GM21526 (cell line): ENCODE measurements around the gene MEST.
"Not testable (repeated sequence)": the region's sequence is repeated elsewhere in the genome, so short reads cannot be mapped to it uniquely, and the experiment has no call there.

ENCODE experiments used
- ATAC-seq: cut with Tn5 transposase; IDR thresholded peaks from one replicate; pipeline ENCODE4 v1.9.1; 2021; ENCODE audit warnings: moderate library complexity; ENCODE audit not compliant: unreplicated experiment, low FRiP score

The MEST gene

GRCh38 chr7:130515315-130516040, 23.6 kb downstream of the MEST start:
- ATAC-seq = no peak

- no peak for ATAC-seq
Observed at GRCh38 chr7:130521258-130521951, 29.5 kb downstream of the MEST start.

GRCh38 chr7:130523519-130524125, 31.7 kb downstream of the MEST start:
- not testable (repeated sequence) for ATAC-seq

GRCh38 chr7:130524628-130525027, 32.7 kb downstream of the MEST start:
- no peak for ATAC-seq

GRCh38 chr7:130527752-130528355, 36.0 kb downstream of the MEST start:
- not testable (repeated sequence) for ATAC-seq

GRCh38 chr7:130529417-130529816, 37.5 kb downstream of the MEST start:
- ATAC-seq = no peak

GRCh38 chr7:130537894-130538293, 46.0 kb downstream of the MEST start:
- ATAC-seq = not testable (repeated sequence)

GRCh38 chr7:130541287-130541686, 49.4 kb downstream of the MEST start:
- not testable (repeated sequence) for ATAC-seq

GRCh38 chr7:130542297-130542696, 50.4 kb downstream of the MEST start:
- ATAC-seq = not testable (repeated sequence)

GRCh38 chr7:130543487-130544010, 51.7 kb downstream of the MEST start:
- ATAC-seq = no peak

GRCh38 chr7:130544356-130544755, 52.5 kb downstream of the MEST start:
- no peak for ATAC-seq

- ATAC-seq = no peak
Observed at GRCh38 chr7:130553398-130554029, 61.6 kb downstream of the MEST start.

GRCh38 chr7:130554481-130554880, 62.6 kb downstream of the MEST start:
- ATAC-seq = no peak
